Measurements from ENCODE around the gene TRAM2. TPM values are rescaled to one million over a fixed set of nuclear protein-coding genes. Genes with fewer than 3 reads are reported as not detected.

TRAM2 gene
- total RNA-seq, 1 donor from 2014 or later = 16.2 TPM

DNA sequence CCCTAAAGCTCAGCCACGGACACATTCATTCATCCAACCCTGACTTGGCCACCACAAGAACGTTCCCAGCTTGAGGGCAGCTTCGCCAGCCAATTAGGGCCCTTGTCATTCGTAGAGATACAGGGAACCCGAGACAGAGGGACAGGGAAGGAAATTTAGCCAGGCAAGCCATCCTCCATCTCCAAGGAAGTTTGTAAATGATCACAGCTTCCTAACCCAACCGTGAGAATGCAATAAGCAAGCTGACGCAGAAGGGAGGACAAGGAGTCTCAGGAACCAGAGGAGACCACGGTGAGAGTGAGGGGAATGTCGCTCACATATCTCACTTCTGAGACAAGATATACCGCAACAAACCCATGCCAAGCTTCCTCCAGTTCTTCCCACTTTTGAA, 1.4 kb downstream of the TRAM2 start:
- TF ChIP-seq, protein P1, sequence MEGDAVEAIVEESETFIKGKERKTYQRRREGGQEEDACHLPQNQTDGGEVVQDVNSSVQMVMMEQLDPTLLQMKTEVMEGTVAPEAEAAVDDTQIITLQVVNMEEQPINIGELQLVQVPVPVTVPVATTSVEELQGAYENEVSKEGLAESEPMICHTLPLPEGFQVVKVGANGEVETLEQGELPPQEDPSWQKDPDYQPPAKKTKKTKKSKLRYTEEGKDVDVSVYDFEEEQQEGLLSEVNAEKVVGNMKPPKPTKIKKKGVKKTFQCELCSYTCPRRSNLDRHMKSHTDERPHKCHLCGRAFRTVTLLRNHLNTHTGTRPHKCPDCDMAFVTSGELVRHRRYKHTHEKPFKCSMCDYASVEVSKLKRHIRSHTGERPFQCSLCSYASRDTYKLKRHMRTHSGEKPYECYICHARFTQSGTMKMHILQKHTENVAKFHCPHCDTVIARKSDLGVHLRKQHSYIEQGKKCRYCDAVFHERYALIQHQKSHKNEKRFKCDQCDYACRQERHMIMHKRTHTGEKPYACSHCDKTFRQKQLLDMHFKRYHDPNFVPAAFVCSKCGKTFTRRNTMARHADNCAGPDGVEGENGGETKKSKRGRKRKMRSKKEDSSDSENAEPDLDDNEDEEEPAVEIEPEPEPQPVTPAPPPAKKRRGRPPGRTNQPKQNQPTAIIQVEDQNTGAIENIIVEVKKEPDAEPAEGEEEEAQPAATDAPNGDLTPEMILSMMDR (IDR thresholded peaks at IDR 0.05; ENCODE audit: partially characterized antibody, unreplicated experiment) = no peak
- no peak overlapping the region for H3K27ac Mint-ChIP-seq (ENCODE audit: unreplicated experiment)
- H3K9me3 Mint-ChIP-seq (ENCODE audit: unreplicated experiment) = peaks cover 6% of the 10 kb centered on the region
- DNase-seq = no peak
- H3K36me3 Mint-ChIP-seq (ENCODE audit: unreplicated experiment) = no peaks in the 10 kb centered on the region
- peaks cover 29% of the 10 kb centered on the region for H3K4me1 Mint-ChIP-seq (ENCODE audit: low read depth, unreplicated experiment)
- H3K27me3 Mint-ChIP-seq (ENCODE audit: unreplicated experiment) = peaks cover 10% of the 10 kb centered on the region
- peak overlapping the region; percentile 84 for H3K4me3 Mint-ChIP-seq (ENCODE audit: unreplicated experiment)

DNA sequence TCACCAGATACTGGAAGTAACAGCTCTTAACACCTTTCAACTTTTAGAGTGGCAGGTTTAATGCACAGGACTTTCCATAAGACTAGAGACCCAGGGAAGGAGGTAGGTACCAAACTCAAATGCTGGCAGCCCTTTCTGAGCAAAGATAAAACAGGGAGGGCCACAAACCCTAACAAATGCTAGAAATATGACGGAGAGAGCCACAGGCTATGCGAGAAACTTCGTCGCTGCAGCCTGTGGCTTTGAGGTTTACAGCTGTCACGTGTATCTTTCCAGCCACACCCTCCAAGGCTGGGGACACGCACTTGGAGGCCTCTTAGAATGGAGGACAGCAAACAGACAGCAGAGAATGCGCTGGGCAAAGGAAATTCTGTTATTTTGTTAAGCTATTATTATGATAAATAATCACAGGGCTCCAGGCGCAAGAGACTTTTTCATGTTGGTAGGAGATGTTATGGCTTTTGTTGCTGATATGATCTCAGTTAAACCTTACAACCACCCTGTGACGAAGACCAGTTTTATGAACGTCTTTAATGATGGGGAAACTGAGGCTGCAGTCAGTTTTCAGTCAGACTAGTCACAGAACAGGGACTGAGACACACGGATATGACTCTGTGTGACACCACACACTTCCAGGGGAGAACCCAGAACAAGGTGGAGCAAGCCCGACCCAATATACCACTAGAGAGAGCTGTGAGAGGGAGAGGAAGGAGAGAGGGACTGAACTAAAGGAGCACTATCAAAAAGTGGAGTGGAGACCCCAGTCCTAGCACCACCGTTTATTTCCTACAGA, 2.0 kb downstream of the TRAM2 start:
- H3K27me3 Mint-ChIP-seq (ENCODE audit: unreplicated experiment) = peaks cover 10% of the 10 kb centered on the region
- no peaks in the 10 kb centered on the region for H3K36me3 Mint-ChIP-seq (ENCODE audit: unreplicated experiment)
- H3K9me3 Mint-ChIP-seq (ENCODE audit: unreplicated experiment) = peaks cover 6% of the 10 kb centered on the region
- TF ChIP-seq, protein P1 (IDR thresholded peaks at IDR 0.05; ENCODE audit: partially characterized antibody, unreplicated experiment) = no peak
- peaks cover 30% of the 10 kb centered on the region for H3K4me1 Mint-ChIP-seq (ENCODE audit: low read depth, unreplicated experiment)
- no peak overlapping the region for H3K27ac Mint-ChIP-seq (ENCODE audit: unreplicated experiment)
- DNase-seq = no peak
- peak overlapping the region; percentile 84 for H3K4me3 Mint-ChIP-seq (ENCODE audit: unreplicated experiment)

DNA sequence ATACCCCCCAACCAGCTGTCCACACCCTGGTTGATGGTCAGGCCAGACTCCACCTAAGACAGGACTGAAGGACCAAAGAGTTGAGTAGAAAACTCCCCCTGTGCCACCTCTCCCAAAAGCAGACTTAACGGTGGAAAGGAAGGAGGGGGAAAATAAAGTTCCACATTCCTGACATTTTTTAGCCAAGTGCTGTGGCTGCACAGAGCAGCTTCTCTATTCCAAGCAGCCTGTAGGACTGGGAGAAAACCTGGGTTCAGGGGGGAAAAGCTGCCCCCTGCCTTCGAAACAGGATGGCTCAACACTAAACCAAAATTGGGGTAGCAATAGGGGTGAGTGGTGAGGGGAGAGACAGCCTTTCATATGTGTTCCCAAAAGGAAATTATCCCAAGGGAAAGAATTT, 3.6 kb downstream of the TRAM2 start:
- no peak for DNase-seq
- H3K4me3 Mint-ChIP-seq (ENCODE audit: unreplicated experiment) = no peak overlapping the region

DNA sequence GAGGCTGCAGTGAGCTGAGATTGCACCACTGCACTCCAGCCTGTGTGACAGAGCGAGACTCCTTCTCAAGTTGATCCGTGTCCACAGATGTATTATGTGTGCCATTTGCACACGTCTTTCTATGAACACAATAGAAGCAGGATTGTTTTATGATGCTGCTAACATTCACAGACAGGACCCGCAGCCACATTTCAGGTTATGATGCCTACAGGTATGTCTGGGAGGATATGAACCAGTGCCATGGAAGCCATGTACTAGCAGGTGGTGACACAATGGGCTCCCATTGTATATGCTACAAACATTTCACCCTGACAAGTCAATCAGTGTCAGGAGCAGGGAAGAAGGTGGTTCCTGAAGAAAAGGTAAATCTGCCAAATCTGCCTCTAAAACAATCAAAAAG, 4.3 kb downstream of the TRAM2 start:
- Mint-ChIP-seq H3K27ac (ENCODE audit: unreplicated experiment) (no peak overlapping the region), H3K9me3 (ENCODE audit: unreplicated experiment) (peaks cover 3% of the 10 kb centered on the region), H3K4me3 (ENCODE audit: unreplicated experiment) (no peak overlapping the region), H3K36me3 (ENCODE audit: unreplicated experiment) (no peaks in the 10 kb centered on the region), H3K4me1 (ENCODE audit: low read depth, unreplicated experiment) (peaks cover 29% of the 10 kb centered on the region), H3K27me3 (ENCODE audit: unreplicated experiment) (peaks cover 7% of the 10 kb centered on the region)
- DNase-seq = no peak
- TF ChIP-seq, protein P1 (IDR thresholded peaks at IDR 0.05; ENCODE audit: partially characterized antibody, unreplicated experiment) = no peak

More for the DNA sequence above, 3.6 kb downstream of the TRAM2 start:
- no peaks in the 10 kb centered on the region for H3K36me3 Mint-ChIP-seq (ENCODE audit: unreplicated experiment)
- H3K9me3 Mint-ChIP-seq (ENCODE audit: unreplicated experiment) = peaks cover 3% of the 10 kb centered on the region
- no peak overlapping the region for H3K27ac Mint-ChIP-seq (ENCODE audit: unreplicated experiment)
- peaks cover 30% of the 10 kb centered on the region for H3K4me1 Mint-ChIP-seq (ENCODE audit: low read depth, unreplicated experiment)
- peaks cover 10% of the 10 kb centered on the region for H3K27me3 Mint-ChIP-seq (ENCODE audit: unreplicated experiment)
- TF ChIP-seq, protein P1 (IDR thresholded peaks at IDR 0.05; ENCODE audit: partially characterized antibody, unreplicated experiment) = no peak

DNA sequence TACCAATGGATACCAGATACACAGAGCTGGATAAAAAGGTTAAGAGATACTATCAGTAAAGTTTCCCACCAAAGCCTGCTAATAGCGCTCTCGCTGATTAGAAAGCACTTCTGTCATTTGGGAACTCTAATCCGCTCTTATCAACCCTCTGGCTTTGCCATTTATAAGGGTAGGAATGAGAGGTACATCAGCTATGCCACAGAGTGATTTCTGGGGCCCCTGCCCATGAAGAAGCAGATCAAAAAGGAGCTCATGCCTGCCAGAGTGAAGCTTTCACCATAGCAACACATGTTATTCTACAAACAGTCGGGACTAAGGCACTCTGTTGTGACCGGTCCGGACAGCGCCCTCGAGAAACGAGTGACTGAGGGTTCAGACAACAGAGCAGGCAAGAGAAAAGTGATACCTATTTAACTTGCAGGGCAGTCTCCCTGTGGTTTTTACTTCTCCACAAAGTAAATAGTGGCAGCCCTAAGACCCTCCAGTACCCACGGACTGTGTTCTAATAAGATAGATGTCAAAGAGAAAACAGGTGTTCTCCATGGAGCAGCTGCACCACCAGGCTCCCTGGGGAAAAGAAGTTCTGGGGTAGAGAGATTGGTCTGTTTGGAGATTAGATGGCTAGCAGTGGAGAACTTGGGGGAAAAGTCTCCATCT, 5.6 kb downstream of the TRAM2 start:
- no peak for DNase-seq
- Mint-ChIP-seq H3K4me1 (ENCODE audit: low read depth, unreplicated experiment) (peaks cover 28% of the 10 kb centered on the region), H3K36me3 (ENCODE audit: unreplicated experiment) (no peaks in the 10 kb centered on the region), H3K27me3 (ENCODE audit: unreplicated experiment) (peaks cover 9% of the 10 kb centered on the region), H3K9me3 (ENCODE audit: unreplicated experiment) (peaks cover 3% of the 10 kb centered on the region), H3K4me3 (ENCODE audit: unreplicated experiment) (peak overlapping the region; percentile 22), H3K27ac (ENCODE audit: unreplicated experiment) (no peak overlapping the region)
- TF ChIP-seq, protein P1 (IDR thresholded peaks at IDR 0.05; ENCODE audit: partially characterized antibody, unreplicated experiment) = no peak
